Measurements from ENCODE around the gene PDCD4.

PDCD4 gene

DNA sequence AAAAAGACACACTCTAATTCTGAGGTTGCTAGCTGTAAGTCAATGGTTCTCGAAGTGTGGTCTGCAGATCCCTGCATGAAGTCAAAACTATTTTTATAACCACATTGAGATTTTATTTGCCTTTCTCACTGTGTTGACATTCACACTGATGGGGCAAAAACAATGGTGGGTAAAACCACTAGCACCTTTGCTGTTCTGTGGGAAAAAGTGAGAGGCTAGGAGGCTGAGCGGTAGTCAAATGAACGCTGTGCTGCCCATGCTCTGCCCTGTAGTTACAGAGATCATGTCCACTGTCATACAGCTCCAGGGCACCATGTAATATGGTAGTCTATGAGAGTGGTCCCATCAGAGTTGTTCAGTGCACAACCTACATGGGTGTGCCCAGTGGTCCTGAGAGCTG lies 21.6 kb upstream of the PDCD4 start:
- Mint-ChIP-seq H3K36me3 (peaks cover 1% of the 10 kb centered on the region), H3K9me3 (ENCODE audit: low read depth) (no peaks in the 10 kb centered on the region), H3K4me1 (ENCODE audit: low read depth) (peaks cover 69% of the 10 kb centered on the region), H3K4me3 (no peak overlapping the region), H3K27ac (no peak overlapping the region), H3K27me3 (no peaks in the 10 kb centered on the region)

- Mint-ChIP-seq H3K36me3 (no peaks in the 10 kb centered on the region), H3K27me3 (no peaks in the 10 kb centered on the region), H3K4me3 (peak overlapping the region; percentile 35), H3K4me1 (ENCODE audit: low read depth) (peaks cover 70% of the 10 kb centered on the region), H3K27ac (peak overlapping the region; percentile 30), H3K9me3 (ENCODE audit: low read depth) (no peaks in the 10 kb centered on the region)
Observed at GRCh38 chr10:110851020-110851612, 20.6 kb upstream of the PDCD4 start.

GRCh38 chr10:110852255-110852896 lies 19.4 kb upstream of the PDCD4 start:
- Mint-ChIP-seq H3K27ac (peak overlapping the region; percentile 28), H3K4me1 (ENCODE audit: low read depth) (peaks cover 67% of the 10 kb centered on the region), H3K27me3 (no peaks in the 10 kb centered on the region), H3K9me3 (ENCODE audit: low read depth) (no peaks in the 10 kb centered on the region), H3K4me3 (peak overlapping the region; percentile 62), H3K36me3 (no peaks in the 10 kb centered on the region)

DNA sequence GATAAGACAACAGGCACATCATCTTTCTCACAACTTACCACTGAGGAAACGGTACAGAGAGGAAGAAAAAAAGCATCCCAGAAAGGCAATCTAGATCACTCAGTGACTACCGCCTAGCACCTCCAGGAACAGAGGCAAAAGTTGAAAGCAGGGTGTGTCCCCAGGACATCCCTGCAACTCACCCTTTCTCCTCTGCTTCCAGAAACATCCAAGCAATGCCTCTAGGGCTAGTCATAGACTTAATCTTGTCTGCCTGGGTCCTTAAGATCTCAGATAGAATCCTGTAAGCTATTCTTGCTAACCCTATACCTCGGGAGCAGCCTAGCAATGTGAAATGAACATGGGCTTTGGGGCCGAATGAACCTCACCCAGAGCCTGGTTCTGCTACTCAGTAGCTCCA lies 18.8 kb upstream of the PDCD4 start:
- Mint-ChIP-seq H3K4me1 (ENCODE audit: low read depth) (peaks cover 71% of the 10 kb centered on the region), H3K27ac (no peak overlapping the region), H3K36me3 (no peaks in the 10 kb centered on the region), H3K9me3 (ENCODE audit: low read depth) (no peaks in the 10 kb centered on the region), H3K4me3 (peak overlapping the region; percentile 62), H3K27me3 (no peaks in the 10 kb centered on the region)

DNA sequence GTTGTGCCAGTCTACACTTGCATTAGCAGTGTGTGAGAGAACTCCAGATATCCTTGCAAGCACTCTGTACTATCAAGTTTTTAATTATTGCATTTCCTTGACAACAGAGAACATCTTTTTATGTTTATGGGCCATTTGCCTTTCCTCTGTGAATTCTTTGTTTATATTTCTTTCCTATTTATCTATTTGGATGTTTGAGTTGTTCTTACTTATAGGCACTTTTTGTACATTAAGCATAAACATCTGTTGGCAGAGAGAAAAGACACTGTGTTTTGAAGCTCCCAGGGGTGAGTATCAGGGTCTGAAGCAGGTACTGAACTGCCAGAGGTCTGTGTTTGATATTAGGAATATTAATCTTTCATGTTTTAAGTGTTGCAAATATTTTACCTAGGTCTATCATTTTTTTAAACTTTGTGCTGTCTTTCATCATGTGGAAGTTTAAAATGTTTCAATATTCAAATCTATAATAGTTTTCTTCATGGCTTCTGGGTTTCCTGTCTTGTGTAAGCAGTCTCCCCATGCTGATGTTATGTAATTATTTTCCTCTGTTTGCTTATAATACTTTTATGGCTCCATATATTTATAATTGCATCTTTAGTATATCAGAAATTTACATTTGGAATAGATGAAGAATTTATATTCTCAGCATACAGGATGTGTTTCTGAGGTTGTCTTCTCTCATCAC lies 17.7 kb upstream of the PDCD4 start:
- Mint-ChIP-seq H3K36me3 (no peaks in the 10 kb centered on the region), H3K27ac (no peak overlapping the region), H3K9me3 (ENCODE audit: low read depth) (no peaks in the 10 kb centered on the region), H3K4me3 (peak overlapping the region; percentile 27), H3K4me1 (ENCODE audit: low read depth) (peaks cover 80% of the 10 kb centered on the region), H3K27me3 (no peaks in the 10 kb centered on the region)

DNA sequence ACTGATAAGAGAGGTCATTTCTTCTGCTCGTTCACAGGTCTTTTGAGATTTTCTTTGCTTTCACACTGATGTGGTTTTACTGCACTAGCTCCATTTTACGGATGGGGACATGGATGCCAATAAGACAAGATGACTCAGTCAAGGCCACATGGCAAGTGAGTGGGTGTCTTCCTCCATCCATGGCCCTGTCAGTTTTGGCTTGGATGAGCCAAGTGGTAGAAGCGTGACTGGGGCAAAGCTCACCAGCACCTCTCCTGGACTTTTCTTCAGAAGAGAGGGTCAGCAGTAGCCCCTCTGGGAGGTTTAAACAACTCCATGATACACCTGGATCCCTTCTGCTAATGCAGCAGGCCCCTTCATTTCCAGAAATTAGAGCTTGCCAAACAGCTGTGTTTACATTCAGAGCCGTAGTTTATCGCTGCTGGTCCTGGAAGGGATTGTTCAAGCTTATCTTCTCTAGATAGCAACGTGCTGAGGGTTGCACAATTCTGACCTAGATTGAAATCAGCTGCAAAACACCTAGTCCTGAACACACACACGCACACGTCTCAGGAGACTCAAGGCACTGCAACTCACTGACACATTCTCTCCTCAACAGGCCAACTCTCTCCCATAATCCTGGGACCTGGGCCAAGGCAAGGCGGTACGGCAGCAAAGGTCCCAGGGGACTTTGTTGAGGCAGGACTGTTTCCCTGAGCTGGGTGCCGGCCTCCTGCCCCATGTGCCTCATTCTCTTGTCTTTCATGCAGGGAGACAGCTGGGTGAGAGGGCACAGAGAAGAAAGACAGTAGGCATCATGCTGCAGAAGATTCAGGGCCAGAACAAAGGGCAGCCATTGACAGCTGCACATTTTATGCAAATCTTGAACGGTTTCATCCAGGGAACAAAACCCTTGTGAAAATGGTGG lies 14.2 kb upstream of the PDCD4 start:
- Mint-ChIP-seq H3K36me3 (no peaks in the 10 kb centered on the region), H3K27me3 (no peaks in the 10 kb centered on the region), H3K9me3 (ENCODE audit: low read depth) (no peaks in the 10 kb centered on the region), H3K4me3 (no peak overlapping the region), H3K4me1 (ENCODE audit: low read depth) (peaks cover 85% of the 10 kb centered on the region), H3K27ac (peak overlapping the region; percentile 73)

GRCh38 chr10:110858297-110858934 lies 13.3 kb upstream of the PDCD4 start:
- H3K4me1 Mint-ChIP-seq (ENCODE audit: low read depth) = peaks cover 85% of the 10 kb centered on the region
- peak overlapping the region; percentile 83 for H3K27ac Mint-ChIP-seq
- H3K9me3 Mint-ChIP-seq (ENCODE audit: low read depth) = no peaks in the 10 kb centered on the region
- no peaks in the 10 kb centered on the region for H3K27me3 Mint-ChIP-seq
- peak overlapping the region; percentile 12 for H3K4me3 Mint-ChIP-seq
- H3K36me3 Mint-ChIP-seq = no peaks in the 10 kb centered on the region

DNA sequence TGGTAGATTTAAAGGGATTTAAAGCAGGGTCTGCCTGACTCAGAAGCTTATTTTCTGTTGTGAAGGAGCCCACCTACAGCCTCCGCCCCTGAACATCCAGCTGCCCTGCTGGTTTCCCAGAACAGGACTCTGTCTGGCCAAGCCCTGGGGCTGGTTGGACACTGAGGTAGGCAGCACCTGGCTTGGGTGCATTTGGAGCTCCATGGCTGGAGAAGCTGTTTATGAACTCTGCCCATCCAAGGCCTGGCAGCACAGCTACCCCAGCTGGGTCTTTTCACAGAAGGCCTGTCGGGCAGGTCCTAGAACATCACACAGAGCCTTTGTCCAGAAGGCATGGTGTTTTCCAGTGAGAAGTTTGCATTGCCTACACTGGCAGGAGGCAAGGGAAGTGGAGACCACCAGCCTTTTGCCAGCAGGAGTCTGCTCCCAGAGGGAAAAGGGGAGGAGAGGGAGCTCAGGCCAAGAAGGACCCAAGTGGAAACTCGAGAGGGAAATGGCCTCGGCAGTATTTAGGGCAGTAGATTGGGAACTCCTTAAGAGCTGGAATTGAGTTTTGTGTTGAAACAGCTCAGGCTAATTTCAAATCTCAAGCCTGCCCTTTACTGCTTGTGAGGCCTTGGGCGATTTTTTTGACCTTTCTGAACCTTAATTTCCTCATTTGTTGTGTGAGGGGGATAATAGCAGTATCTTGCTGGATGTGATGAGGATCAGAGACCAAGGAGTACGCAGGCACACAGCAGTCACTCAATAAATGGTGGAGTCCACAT lies 12.3 kb upstream of the PDCD4 start:
- Mint-ChIP-seq H3K36me3 (no peaks in the 10 kb centered on the region), H3K27ac (peak overlapping the region; percentile 98), H3K4me3 (peak overlapping the region; percentile 2), H3K9me3 (ENCODE audit: low read depth) (no peaks in the 10 kb centered on the region), H3K4me1 (ENCODE audit: low read depth) (peaks cover 85% of the 10 kb centered on the region), H3K27me3 (no peaks in the 10 kb centered on the region)

DNA sequence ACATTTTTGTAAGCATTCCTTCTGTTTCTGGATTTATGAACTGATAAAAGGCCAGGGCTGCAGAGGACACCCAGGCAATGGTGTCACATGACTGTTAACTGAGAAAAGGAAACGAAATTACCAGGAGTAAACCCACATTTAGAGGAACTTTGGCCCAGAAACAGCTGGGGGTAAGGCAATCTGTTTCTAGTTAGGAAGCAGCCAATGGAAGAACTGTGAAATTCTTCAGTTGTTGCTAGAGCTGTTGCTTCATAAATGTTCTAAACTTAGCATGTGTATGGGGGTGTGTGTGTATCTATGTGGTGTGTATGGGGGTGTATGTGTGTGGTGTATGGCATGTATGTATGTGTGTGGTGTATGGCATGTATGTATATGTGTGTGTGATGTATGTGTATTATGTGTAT lies 11.8 kb upstream of the PDCD4 start:
- no peaks in the 10 kb centered on the region for H3K27me3 Mint-ChIP-seq
- no peaks in the 10 kb centered on the region for H3K36me3 Mint-ChIP-seq
- H3K27ac Mint-ChIP-seq = peak overlapping the region; percentile 98
- no peaks in the 10 kb centered on the region for H3K9me3 Mint-ChIP-seq (ENCODE audit: low read depth)
- peaks cover 86% of the 10 kb centered on the region for H3K4me1 Mint-ChIP-seq (ENCODE audit: low read depth)
- peak overlapping the region; percentile 2 for H3K4me3 Mint-ChIP-seq

DNA sequence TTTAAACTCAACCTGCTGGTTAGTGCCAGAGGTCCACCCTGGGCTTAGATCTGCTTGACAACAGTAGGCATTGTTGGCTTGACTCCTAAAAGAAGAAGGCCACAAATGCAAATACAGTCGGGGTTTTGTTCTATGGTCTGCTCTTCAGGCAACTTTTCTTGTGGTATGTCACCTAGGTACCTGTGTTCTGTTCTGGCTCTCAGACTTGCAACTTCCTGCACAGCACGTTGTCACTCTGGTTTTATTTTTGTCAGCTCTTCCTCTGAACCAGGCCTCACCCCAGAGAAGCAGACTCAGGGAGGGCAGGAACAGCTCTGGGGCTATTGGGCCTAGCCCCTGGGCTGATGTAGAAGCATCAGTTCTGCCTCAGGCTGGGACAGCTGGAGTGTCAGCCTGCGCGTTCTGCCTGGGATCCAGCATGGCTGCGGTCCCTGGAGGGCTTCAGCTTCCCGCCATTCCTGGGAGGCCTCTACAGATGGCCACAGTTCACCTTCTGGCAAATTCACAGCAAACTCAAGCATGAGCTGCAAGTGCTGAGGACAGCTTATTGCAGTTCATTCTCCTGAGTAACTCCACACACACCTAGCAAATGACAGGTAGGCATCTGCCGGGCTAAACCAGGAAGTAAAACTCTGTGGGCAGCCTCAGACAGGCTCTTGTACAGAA lies 11.0 kb upstream of the PDCD4 start:
- Mint-ChIP-seq H3K27me3 (no peaks in the 10 kb centered on the region), H3K9me3 (ENCODE audit: low read depth) (no peaks in the 10 kb centered on the region), H3K4me3 (peak overlapping the region; percentile 59), H3K27ac (peak overlapping the region; percentile 98), H3K36me3 (no peaks in the 10 kb centered on the region), H3K4me1 (ENCODE audit: low read depth) (peaks cover 86% of the 10 kb centered on the region)

- no peaks in the 10 kb centered on the region for H3K36me3 Mint-ChIP-seq
- H3K4me1 Mint-ChIP-seq (ENCODE audit: low read depth) = peaks cover 91% of the 10 kb centered on the region
- H3K27ac Mint-ChIP-seq = peak overlapping the region; percentile 98
- H3K9me3 Mint-ChIP-seq (ENCODE audit: low read depth) = no peaks in the 10 kb centered on the region
- no peaks in the 10 kb centered on the region for H3K27me3 Mint-ChIP-seq
- H3K4me3 Mint-ChIP-seq = peak overlapping the region; percentile 59
Observed at GRCh38 chr10:110861476-110861875, 10.3 kb upstream of the PDCD4 start.

- Mint-ChIP-seq H3K4me1 (ENCODE audit: low read depth) (peaks cover 97% of the 10 kb centered on the region), H3K27me3 (no peaks in the 10 kb centered on the region), H3K9me3 (ENCODE audit: low read depth) (no peaks in the 10 kb centered on the region), H3K4me3 (peak overlapping the region; percentile 64), H3K27ac (peak overlapping the region; percentile 96), H3K36me3 (no peaks in the 10 kb centered on the region)
Observed at GRCh38 chr10:110861930-110862649, 9.6 kb upstream of the PDCD4 start.

GRCh38 chr10:110862961-110863360 lies 8.8 kb upstream of the PDCD4 start:
- no peaks in the 10 kb centered on the region for H3K27me3 Mint-ChIP-seq
- peaks cover 97% of the 10 kb centered on the region for H3K4me1 Mint-ChIP-seq (ENCODE audit: low read depth)
- no peak overlapping the region for H3K4me3 Mint-ChIP-seq
- no peaks in the 10 kb centered on the region for H3K9me3 Mint-ChIP-seq (ENCODE audit: low read depth)
- H3K36me3 Mint-ChIP-seq = no peaks in the 10 kb centered on the region
- peak overlapping the region; percentile 96 for H3K27ac Mint-ChIP-seq
